HL-60 (cell line): Measurements from ENCODE around the gene ADAMTS13.

Experiments
- DNase-seq, 2 experiments: peaks; one replicate each; pipeline ENCODE4 v3.0.0-alpha.2; 2010 to 2020; ENCODE audit warnings: low read depth in 1 of 2, low spot score in 1 of 2
- H3K27ac ChIP-seq: fragments of 250-450 bp; sonication (Bioruptor Pico); replicated peaks from 2 replicates; pipeline ENCODE4 v1.5.1; 2020; ENCODE audit warnings: mild to moderate bottlenecking, moderate library complexity
- H3K27me3 ChIP-seq: fragments of 250-450 bp; sonication (Bioruptor Pico); 2 replicates; pipeline ENCODE4 v1.5.1; 2021; ENCODE audit warnings: mild to moderate bottlenecking, moderate library complexity; ENCODE audit not compliant: insufficient read depth, poor library complexity, severe bottlenecking
- H3K4me3 ChIP-seq: replicated peaks from 2 replicates; pipeline ENCODE4 v1.5.1; 2011; ENCODE audit warnings: mild to moderate bottlenecking, control low read depth, low read length; ENCODE audit not compliant: insufficient read depth
- CTCF ChIP-seq: IDR thresholded peaks from one replicate; pipeline ENCODE4 v1.5.1; 2011; ENCODE audit warnings: low read length, control low read depth, inconsistent platforms; ENCODE audit not compliant: insufficient read depth
- GABPA ChIP-seq: IDR thresholded peaks from 2 replicates; pipeline ENCODE4 v1.6.1; 2012; ENCODE audit warnings: low read depth
- POLR2AphosphoS5 ChIP-seq: IDR thresholded peaks from 2 replicates; pipeline ENCODE4 v1.6.1; 2012; ENCODE audit warnings: low read depth
- REST ChIP-seq: IDR thresholded peaks from 2 replicates; pipeline ENCODE4 v1.6.1; 2012; ENCODE audit warnings: low read depth; ENCODE audit not compliant: insufficient replicate concordance
- SPI1 ChIP-seq: IDR thresholded peaks from 2 replicates; pipeline ENCODE4 v1.6.1; 2012; ENCODE audit warnings: low read depth, mild to moderate bottlenecking, borderline replicate concordance

Gene ADAMTS13

GRCh38 chr9:133502112-133502511 lies 79.9 kb downstream of the ADAMTS13 start:
- DNase-seq, result no peak
- H3K27ac ChIP-seq, result no peak overlapping the region
- TF ChIP-seq CTCF (no peak), POLR2AphosphoS5 (no peak), SPI1 (no peak)
- H3K4me3 ChIP-seq, result no peak overlapping the region
- no peaks in the 10 kb centered on the region for H3K27me3 ChIP-seq

- no peak for TF ChIP-seq REST
- no peak for TF ChIP-seq CTCF
- TF ChIP-seq SPI1, result no peak
- TF ChIP-seq GABPA, result no peak
- TF ChIP-seq POLR2AphosphoS5, result no peak
- H3K4me3 ChIP-seq, result no peak overlapping the region
- H3K27me3 ChIP-seq, result peaks cover 13% of the 10 kb centered on the region
- no peak for DNase-seq
- no peak overlapping the region for H3K27ac ChIP-seq
Measured at GRCh38 chr9:133505186-133505830, 83.1 kb downstream of the ADAMTS13 start.

- Histone ChIP-seq H3K27ac (no peak overlapping the region), H3K27me3 (peaks cover 13% of the 10 kb centered on the region), H3K4me3 (no peak overlapping the region)
- no peak for DNase-seq
- TF ChIP-seq POLR2AphosphoS5 (no peak), CTCF (no peak), REST (no peak), GABPA (no peak), SPI1 (no peak)
Measured at GRCh38 chr9:133505901-133506652, 83.9 kb downstream of the ADAMTS13 start.
